Astrocyte (in vitro differentiated cells and primary cell): ENCODE data around the gene AP3S2. TPM values are rescaled to one million over a fixed set of nuclear protein-coding genes. Genes with fewer than 3 reads are reported as not detected.

ENCODE experiments used
- DNase-seq: peaks from one replicate; pipeline ENCODE4 v3.0.0-alpha.2; 2010; ENCODE audit warnings: low read depth
- FAIRE-seq: peaks from 2 replicates; lab custom pipeline; 2011; peaks lifted over from hg19 to GRCh38; lab: Jason Lieb, UNC
- H2AFZ ChIP-seq: 2 replicates; pipeline ENCODE4 v1.6.0; 2012; ENCODE audit warnings: low read depth, low read length, inconsistent platforms
- H3K27ac ChIP-seq: 2 replicates; pipeline ENCODE4 v1.5.1; 2011; ENCODE audit warnings: low read depth, low read length, inconsistent platforms
- H3K27me3 ChIP-seq: 2 replicates; pipeline ENCODE4 v1.6.0; 2011; ENCODE audit warnings: low read length, inconsistent platforms; ENCODE audit not compliant: insufficient read depth
- H3K36me3 ChIP-seq: 2 replicates; pipeline ENCODE4 v1.5.1; 2011; ENCODE audit warnings: low read length, inconsistent platforms; ENCODE audit not compliant: insufficient read depth
- H3K4me1 ChIP-seq: 2 replicates; pipeline ENCODE4 v1.5.1; 2011; ENCODE audit warnings: low read length, inconsistent platforms; ENCODE audit not compliant: insufficient read depth
- H3K4me2 ChIP-seq: 2 replicates; pipeline ENCODE4 v1.6.0; 2012; ENCODE audit warnings: low read length, inconsistent platforms
- H3K4me3 ChIP-seq: 2 replicates; pipeline ENCODE4 v1.5.1; 2011; ENCODE audit warnings: low read depth, mild to moderate bottlenecking, low read length, inconsistent platforms; ENCODE audit not compliant: insufficient read depth
- H3K79me2 ChIP-seq: 2 replicates; pipeline ENCODE4 v1.6.0; 2012; ENCODE audit warnings: mild to moderate bottlenecking, low read length, inconsistent platforms; ENCODE audit not compliant: insufficient read depth
- H3K9ac ChIP-seq: 2 replicates; pipeline ENCODE4 v1.6.0; 2012; ENCODE audit warnings: mild to moderate bottlenecking, low read length, inconsistent platforms
- H3K9me3 ChIP-seq: 2 replicates; pipeline ENCODE4 v1.5.1; 2012; ENCODE audit warnings: low read depth, mild to moderate bottlenecking, low read length, inconsistent platforms; ENCODE audit not compliant: insufficient read depth
- H4K20me1 ChIP-seq: 2 replicates; pipeline ENCODE4 v1.6.0; 2012; ENCODE audit warnings: low read length, inconsistent platforms; ENCODE audit not compliant: insufficient read depth
- H3K27ac Mint-ChIP-seq: one replicate; pipeline ENCODE4 v1.8.0; 2021; ENCODE audit warnings: mild to moderate bottlenecking, mixed read lengths; ENCODE audit not compliant: unreplicated experiment
- H3K27me3 Mint-ChIP-seq: one replicate; pipeline ENCODE4 v1.8.0; 2021; ENCODE audit warnings: low read depth, mixed read lengths; ENCODE audit not compliant: unreplicated experiment
- H3K36me3 Mint-ChIP-seq: one replicate; pipeline ENCODE4 v1.8.0; 2021; ENCODE audit warnings: low read depth, mixed read lengths; ENCODE audit not compliant: unreplicated experiment
- H3K4me1 Mint-ChIP-seq: one replicate; pipeline ENCODE4 v1.8.0; 2021; ENCODE audit warnings: low read depth, mixed read lengths; ENCODE audit not compliant: unreplicated experiment
- H3K4me3 Mint-ChIP-seq: one replicate; pipeline ENCODE4 v1.8.0; 2021; ENCODE audit warnings: mild to moderate bottlenecking, moderate library complexity, mixed read lengths; ENCODE audit not compliant: unreplicated experiment
- H3K9me3 Mint-ChIP-seq: one replicate; pipeline ENCODE4 v1.8.0; 2021; ENCODE audit warnings: mild to moderate bottlenecking, mixed read lengths; ENCODE audit not compliant: unreplicated experiment
- EZH2 ChIP-seq: IDR thresholded peaks from 2 replicates; pipeline ENCODE4 v1.6.1; 2012; ENCODE audit warnings: mild to moderate bottlenecking, low read length, inconsistent platforms; ENCODE audit not compliant: insufficient read depth
- total RNA-seq: library from RNA; stranded (reverse); gene quantifications from 2 replicates; pipeline ENCODE4 v1.2.1, GENCODE V29; 2021
- TF ChIP-seq, protein P1 (sequence below): IDR thresholded peaks from 2 replicates; pipeline ENCODE4 v1.5.1; 2011; ENCODE audit warnings: low read depth, mild to moderate bottlenecking, inconsistent platforms, low read length, moderate library complexity; ENCODE audit not compliant: insufficient read depth

AP3S2 gene
- total RNA-seq, 1 donor from 2014 or later = 41.2 TPM

DNA sequence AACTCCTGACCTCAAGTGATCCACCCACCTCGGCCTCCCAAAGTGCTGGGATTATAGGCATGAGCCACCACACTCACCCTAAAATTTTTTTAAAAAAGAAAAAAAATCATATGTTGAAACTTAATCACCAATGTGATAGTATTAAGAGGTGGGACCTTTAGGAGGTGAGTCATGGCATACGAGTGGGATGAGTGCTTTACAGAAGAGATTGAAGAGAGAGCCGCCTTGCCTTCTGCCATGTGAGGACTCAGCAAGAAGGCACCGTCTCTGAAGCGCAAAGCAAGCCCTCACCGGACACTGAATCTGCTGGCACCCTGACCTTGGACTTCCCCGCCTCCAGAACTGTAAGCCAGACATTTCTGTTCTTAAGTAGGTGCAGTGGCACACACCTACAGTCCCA, 13.5 kb upstream of the AP3S2 start:
- Histone ChIP-seq H3K27ac (no peak overlapping the region), H3K27me3 (no peaks in the 10 kb centered on the region), H3K4me2 (no peak overlapping the region), H3K4me1 (peaks cover 4% of the 10 kb centered on the region), H3K79me2 (no peaks in the 10 kb centered on the region), H3K4me3 (no peak overlapping the region), H2AFZ (no peak overlapping the region), H3K9ac (no peak overlapping the region), H4K20me1 (no peaks in the 10 kb centered on the region), H3K36me3 (no peaks in the 10 kb centered on the region), H3K9me3 (no peaks in the 10 kb centered on the region)
- DNase-seq = no peak
- H3K36me3 Mint-ChIP-seq = peaks cover 14% of the 10 kb centered on the region
- no peak for TF ChIP-seq EZH2
- TF ChIP-seq, protein P1, sequence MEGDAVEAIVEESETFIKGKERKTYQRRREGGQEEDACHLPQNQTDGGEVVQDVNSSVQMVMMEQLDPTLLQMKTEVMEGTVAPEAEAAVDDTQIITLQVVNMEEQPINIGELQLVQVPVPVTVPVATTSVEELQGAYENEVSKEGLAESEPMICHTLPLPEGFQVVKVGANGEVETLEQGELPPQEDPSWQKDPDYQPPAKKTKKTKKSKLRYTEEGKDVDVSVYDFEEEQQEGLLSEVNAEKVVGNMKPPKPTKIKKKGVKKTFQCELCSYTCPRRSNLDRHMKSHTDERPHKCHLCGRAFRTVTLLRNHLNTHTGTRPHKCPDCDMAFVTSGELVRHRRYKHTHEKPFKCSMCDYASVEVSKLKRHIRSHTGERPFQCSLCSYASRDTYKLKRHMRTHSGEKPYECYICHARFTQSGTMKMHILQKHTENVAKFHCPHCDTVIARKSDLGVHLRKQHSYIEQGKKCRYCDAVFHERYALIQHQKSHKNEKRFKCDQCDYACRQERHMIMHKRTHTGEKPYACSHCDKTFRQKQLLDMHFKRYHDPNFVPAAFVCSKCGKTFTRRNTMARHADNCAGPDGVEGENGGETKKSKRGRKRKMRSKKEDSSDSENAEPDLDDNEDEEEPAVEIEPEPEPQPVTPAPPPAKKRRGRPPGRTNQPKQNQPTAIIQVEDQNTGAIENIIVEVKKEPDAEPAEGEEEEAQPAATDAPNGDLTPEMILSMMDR = no peak
- H3K27ac Mint-ChIP-seq = no peak overlapping the region
- peaks cover 3% of the 10 kb centered on the region for H3K9me3 Mint-ChIP-seq
- no peaks in the 10 kb centered on the region for H3K4me1 Mint-ChIP-seq
- H3K4me3 Mint-ChIP-seq = no peak overlapping the region
- peaks cover 9% of the 10 kb centered on the region for H3K27me3 Mint-ChIP-seq
- FAIRE-seq = no peak

DNA sequence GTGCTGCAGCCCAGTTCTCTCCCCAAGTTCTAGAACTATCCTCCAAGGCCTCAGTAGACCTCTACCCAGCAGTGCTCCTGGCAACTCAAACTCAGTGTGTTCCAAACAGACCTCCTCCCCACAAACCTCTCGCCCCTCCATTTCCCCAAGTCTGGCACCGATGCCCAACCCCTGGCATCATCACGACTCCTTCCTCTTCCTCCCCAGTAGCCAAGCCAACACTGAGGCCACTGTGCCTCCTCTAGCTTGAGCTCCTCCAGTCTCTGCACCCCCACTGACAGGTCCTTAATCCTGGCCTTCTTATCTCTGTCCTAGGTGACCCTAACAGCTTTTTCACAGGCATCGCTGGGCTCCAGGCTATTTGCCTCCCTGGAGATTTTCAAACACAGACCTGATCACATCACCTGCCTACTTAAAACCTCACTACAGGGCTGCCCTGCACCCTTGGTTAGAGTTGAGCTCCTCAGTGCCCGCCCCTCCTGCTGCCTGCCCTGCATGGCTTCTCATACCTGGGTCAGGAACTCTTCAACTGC, 12.1 kb upstream of the AP3S2 start:
- no peak overlapping the region for H3K4me3 ChIP-seq
- H3K4me2 ChIP-seq = no peak overlapping the region
- Mint-ChIP-seq H3K9me3 (peaks cover 3% of the 10 kb centered on the region), H3K27ac (no peak overlapping the region), H3K4me1 (no peaks in the 10 kb centered on the region), H3K4me3 (no peak overlapping the region), H3K27me3 (peaks cover 9% of the 10 kb centered on the region), H3K36me3 (peaks cover 16% of the 10 kb centered on the region)
- H3K27me3 ChIP-seq = no peaks in the 10 kb centered on the region
- H3K9ac ChIP-seq = no peak overlapping the region
- no peaks in the 10 kb centered on the region for H4K20me1 ChIP-seq
- no peak overlapping the region for H3K27ac ChIP-seq
- no peaks in the 10 kb centered on the region for H3K4me1 ChIP-seq
- DNase-seq = no peak
- H2AFZ ChIP-seq = no peak overlapping the region
- no peak for FAIRE-seq
- no peaks in the 10 kb centered on the region for H3K79me2 ChIP-seq
- no peak for TF ChIP-seq EZH2
- TF ChIP-seq, protein P1 = no peak
- no peaks in the 10 kb centered on the region for H3K9me3 ChIP-seq
- H3K36me3 ChIP-seq = peaks cover 2% of the 10 kb centered on the region

DNA sequence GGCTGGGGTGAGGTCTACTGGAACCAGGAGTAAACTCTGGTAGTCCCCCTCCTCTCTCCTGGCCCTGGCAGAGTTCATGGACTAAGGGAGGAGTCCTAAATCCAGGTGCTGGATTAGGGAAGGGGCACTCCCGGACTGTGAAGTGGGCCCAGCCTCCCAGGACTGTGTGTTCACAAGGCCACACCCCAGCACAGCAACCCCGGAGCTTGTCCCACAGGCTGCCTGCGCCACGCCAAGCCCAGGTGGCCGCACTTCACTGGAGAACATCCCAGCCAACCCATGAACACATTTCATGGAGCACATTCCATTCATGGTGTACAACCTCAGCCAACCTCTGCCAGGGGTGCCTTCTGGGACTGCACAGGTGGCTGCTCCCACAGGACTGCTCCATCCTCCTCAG, 10.7 kb upstream of the AP3S2 start:
- TF ChIP-seq, protein P1 = no peak
- TF ChIP-seq EZH2 = no peak
- no peaks in the 10 kb centered on the region for H3K27me3 ChIP-seq
- H3K9me3 Mint-ChIP-seq = peaks cover 3% of the 10 kb centered on the region
- H3K9me3 ChIP-seq = no peaks in the 10 kb centered on the region
- no peak overlapping the region for H3K4me3 ChIP-seq
- H3K27ac Mint-ChIP-seq = no peak overlapping the region
- no peak overlapping the region for H3K9ac ChIP-seq
- H3K79me2 ChIP-seq = no peaks in the 10 kb centered on the region
- H2AFZ ChIP-seq = no peak overlapping the region
- FAIRE-seq = no peak
- peaks cover 2% of the 10 kb centered on the region for H3K36me3 ChIP-seq
- H3K4me1 Mint-ChIP-seq = no peaks in the 10 kb centered on the region
- H3K36me3 Mint-ChIP-seq = peaks cover 18% of the 10 kb centered on the region
- peaks cover 4% of the 10 kb centered on the region for H3K27me3 Mint-ChIP-seq
- H3K27ac ChIP-seq = no peak overlapping the region
- H3K4me1 ChIP-seq = no peaks in the 10 kb centered on the region
- H4K20me1 ChIP-seq = no peaks in the 10 kb centered on the region
- no peak for DNase-seq
- no peak overlapping the region for H3K4me2 ChIP-seq
- H3K4me3 Mint-ChIP-seq = no peak overlapping the region
